GM18520 (cell line): ENCODE measurements around the gene JAK1.
"Not testable (repeated sequence)": the region's sequence is repeated elsewhere in the genome, so short reads cannot be mapped to it uniquely, and the experiment has no call there.

Source experiments
- ATAC-seq: cut with Tn5 transposase; IDR thresholded peaks from one replicate; pipeline ENCODE4 v1.9.1; 2021; ENCODE audit not compliant: unreplicated experiment

Gene JAK1

DNA sequence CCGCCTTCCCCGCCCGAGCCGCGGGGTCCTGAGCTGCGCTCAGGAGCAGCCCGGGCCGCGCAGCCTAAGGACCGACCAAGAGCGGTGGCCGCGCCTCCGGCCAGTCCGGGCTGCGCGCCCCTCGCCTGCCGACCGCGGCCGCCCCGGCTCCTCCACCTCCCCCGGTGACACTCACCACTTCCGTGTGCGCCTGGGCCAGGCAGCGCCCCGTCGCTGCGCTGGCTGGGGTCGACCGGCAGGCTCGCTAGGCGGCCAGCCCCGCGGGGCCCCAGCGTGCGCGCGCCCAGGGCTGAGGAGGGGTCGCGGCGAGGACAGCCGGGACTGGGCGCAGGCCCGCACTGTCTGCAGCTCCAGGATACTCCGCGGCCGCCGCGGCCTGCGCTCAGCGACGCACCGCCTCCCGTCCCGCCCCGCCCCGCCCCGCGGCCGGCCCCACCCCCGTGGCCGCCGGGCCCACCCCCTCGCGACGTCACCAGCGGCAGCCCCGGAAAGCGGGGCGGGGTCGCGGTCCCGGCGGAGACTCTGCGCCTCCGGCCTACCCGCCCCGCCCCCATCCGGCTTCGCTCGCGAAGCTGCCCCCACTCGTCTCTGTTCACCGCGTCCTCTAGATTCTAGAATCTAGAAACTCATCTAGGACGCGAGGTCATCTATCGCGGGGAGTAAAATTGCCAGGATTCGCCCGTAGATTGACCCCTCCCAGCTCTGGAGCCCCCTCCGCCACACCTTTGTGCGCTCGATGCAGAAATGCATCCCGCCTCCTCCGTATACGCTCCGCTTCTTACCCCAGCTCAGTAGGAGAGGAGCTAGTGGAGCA, at the start of gene JAK1:
Gene JAK1 (minus strand): TSS at position 392 of the 814 bp plus-strand sequence. CDS start 80,285 bp downstream, outside the sequence.
- peak; percentile 75 for ATAC-seq

DNA sequence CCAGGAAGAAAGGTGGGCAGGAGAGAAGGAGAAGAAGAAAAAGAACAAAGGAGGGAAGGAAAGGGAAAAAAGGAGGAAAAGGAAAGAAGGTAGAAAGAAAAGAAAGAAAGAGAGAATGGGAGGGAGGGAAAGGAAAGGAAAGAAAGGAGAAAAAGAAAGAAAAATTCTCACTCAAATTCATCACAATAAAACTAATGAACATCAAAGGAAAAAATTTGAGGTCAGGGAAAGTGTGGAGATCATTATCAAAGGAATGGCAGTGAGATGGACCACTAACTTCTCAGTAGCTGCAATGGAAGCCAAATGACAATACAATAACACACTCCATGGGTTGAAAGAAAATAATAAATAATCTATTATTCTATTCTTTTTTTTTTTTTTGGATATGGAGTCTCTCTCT, 48.0 kb upstream of the JAK1 start:
- ATAC-seq = no peak

DNA sequence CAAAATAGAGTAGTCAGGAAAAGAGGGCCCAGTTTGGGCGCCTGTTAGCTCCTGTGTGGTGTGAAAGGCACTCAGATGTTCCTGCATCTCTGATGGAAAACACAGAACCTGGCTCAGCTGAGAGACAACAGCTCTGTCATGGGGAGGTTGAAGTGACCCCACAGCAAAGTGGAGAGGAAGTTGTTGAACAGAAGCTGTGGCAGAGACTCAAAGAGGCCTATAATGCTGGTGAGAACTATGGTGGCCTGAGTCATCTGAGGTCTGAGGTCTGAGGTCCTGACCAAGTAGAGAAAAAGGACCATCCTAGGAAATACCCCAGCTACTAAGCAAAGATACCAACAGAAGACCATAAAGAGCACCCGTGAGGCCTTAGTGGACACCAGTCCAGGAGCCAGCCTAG, 45.6 kb upstream of the JAK1 start:
- no peak for ATAC-seq

DNA sequence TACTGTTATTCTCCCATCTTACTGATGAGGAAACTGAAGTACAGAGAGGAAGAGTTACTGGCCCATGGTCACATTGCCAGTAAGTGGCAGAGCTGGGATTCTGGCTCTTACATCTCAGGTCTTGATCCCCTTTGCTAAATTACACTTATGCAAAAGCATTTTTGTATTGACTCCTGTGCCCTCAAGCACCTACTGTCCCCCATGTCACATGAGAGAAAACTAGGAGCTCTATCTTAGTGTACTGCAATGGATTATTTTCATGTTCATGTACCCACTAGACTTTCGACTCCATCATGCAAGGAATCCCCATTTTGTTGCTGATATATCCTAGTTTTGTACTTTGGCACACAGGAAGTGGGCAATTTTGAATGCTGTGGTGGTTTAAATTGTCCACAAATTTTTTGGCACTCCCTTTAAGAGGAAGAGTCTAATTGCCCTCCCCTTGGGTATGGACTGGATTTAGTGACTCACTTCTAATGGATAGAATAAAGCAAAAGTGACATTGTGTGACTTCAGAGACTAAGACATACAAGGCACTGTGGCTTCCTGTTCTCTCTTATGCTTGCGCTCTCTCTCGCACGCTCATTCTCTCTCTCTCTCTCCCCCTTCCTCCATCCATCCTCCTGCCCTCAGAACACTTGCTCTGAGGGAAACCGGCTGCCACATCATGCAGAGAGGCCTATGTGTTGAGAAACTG, 43.5 kb upstream of the JAK1 start:
- ATAC-seq = no peak

DNA sequence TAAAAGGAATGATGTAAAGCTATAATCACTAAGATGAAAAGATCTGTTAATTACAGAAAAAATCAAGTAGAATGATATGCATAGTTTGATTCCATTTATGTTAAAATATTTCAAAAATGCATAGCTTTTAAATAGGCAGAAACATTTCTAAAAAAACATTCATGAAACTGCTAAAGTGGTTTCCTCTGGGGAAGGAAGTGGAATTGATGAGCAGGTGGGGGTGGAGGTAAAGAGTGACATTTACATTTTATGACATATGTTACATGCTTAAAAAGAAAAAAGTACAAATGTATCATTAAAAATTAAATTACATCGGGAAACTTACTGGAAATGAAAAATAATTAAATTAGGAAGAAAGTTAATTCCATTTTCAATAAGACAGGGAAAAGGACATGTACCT, 42.8 kb upstream of the JAK1 start:
- no peak for ATAC-seq

DNA sequence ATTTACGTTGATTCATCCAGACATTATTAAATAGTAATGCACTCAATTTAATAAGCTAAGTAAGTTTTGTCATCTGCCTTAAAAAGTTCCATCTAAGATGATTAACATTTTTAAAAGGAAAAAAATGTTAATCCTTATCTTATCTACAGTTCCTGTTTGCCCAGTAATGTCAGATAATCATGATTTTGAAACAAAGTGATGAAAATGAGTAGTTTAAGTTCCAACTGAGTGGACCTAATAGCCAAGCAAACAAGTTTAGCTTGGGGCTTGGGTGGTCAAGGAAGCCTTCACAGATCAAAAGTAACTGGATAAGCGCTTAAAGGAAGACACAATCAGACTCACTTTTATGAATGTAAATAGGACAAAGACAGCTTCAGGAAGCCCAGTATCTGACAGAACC, 40.5 kb upstream of the JAK1 start:
- ATAC-seq = no peak

DNA sequence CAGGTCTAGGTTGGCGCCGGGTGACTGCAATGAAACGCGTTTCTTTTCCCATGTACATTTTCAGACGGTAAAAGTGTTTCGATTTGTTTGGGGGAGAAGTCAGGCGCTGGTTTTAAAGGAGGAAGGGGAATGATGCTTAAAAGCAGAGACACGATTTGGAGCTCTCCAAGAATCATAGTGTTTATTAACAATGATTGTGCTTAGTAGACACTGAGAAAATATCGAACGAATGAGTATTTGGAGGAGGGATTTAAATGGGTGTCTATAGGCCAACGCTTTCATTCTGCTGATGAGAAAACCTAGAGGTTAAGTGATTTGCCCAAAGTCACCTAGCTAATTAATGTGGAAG, 36.9 kb upstream of the JAK1 start:
- ATAC-seq = no peak

DNA sequence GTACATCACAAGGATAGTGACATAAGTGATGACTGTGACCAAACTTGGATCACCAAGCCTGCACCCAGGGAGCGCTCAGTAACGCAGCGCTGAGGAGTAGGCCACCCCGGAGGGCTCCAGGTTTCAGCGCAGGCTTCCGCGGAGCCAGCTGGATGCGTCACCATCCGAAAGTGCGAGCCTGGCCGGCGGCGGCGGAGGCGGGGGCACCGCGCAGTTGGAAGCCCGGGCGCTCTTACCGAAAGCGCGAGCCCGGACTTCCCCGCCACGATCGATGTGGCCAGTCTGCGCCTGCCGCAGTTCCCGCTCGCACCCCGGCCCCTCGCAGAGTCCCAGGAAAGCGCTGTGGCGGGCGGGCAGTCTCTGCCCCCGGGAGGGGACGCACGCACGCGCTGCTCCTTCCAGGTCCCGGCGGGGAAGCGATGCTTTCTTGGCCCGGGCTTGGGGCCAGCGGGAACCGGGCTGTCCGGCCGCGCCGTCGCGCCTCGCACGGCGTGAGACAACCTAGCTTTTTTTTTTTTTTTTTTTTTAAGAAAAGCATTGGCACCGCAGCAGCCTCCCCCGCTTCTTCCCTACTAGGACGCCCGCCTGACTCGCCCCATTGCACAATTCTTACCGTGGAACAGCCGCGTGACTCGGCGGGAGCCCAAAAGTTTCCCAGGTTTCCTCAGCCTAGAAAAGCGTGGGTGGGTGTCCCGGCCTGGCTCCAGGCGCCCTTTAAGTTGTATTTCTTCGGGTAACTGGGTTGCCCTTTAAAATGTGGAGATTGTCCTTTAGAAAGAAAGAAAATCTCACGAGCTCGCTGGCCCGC, 36.4 kb upstream of the JAK1 start:
- ATAC-seq = peak; percentile 77

DNA sequence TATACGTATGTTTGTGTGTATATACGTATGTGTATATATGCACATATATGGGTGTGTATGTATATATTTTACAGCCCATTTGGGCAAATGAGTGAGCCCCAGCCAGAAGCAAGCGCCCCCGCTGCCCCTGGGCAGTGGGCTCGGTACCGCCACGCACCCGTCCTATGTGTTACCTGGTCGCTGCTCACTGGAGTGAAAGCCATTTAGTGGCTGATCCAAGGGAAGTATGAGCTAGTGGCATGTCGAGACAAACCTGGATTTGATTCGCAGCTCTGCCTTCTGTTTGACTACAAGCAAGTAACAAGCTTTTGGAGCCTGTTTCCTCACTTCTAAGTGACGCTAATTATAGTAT, 35.8 kb upstream of the JAK1 start:
- ATAC-seq = no peak

DNA sequence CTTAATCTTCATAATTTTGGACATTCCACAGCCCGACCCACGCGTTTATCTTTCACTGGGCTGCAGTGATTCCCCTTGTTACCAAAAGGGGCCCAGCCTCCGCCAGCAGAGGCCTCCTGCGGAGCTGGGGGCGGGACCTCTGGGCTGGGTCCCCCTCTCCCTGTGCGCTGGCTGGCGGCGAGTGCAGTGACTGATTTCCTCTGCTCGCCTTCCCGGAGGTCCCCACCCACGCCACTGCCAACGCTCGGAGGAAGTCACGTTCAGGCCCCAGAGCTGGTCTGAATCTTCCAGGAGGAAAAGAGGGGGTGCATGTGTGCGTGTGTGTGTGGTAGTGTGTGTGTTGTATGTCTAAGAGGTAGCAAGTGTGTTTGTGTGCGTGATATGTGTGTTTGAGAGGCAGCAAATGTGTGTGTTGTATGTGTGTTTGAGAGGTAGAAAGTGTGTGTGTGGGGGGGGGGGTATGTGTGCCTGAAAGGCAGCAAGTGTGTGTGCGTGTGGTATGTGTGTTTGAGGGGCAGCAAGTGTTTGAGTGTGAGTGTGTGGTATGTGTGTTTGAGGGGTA, 35.0 kb upstream of the JAK1 start:
- ATAC-seq = no peak

DNA sequence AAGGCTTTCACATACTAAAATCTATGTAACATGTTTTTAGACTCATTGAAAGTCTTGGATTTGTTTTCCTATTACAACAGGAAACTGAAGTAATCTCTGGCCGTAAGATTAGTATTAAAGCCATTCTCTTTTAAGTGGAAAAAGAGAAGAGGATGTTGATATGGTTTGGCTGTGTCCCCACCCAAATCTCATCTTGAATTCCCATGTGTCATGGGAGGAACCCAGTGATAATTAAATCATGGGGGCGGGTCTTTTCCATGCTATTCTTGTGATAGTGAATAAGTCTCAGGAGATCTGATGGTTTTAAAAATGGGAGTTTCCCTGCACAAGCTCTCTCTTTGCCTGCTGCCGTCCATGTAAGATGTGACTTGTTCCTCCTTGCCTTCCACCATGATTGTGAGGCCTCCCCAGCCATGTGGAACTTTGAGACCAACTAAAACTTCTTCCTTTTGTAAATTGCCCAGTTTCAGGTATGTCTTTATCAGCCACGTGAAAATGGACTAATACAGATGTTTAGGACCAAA, 32.1 kb upstream of the JAK1 start:
- ATAC-seq = not testable (repeated sequence)

DNA sequence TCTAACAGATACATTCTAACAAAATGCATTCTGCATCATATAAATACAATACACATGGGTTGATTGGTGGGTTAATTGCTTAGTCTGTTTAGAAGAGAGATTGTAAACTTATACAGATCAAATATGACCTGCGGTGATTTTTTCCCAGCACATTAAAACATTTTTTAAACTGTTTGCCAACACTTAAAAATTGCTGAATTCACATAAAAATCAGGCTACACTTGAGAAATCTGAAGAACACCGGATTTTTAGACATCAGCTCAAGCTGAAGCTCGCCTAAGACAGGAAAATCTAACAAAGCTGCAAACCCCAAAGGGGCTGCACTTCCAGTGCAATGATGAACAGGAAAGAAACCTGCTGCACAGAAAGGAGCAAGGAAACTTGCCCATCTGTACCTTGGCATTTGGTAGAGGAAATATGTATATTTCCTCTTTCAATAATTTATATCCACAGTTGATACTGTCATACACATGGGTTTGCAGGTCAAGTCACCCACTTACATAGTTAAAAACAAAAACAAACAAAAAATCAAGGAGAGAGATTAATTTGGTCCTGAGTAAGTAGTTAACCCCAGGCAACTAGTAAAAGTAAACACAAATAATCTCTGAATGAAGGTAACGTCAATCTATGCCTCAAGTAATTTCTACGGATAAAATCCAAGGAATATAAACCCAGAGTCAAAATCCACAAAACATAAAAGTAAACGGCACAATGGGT, 30.4 kb upstream of the JAK1 start:
- no peak for ATAC-seq

DNA sequence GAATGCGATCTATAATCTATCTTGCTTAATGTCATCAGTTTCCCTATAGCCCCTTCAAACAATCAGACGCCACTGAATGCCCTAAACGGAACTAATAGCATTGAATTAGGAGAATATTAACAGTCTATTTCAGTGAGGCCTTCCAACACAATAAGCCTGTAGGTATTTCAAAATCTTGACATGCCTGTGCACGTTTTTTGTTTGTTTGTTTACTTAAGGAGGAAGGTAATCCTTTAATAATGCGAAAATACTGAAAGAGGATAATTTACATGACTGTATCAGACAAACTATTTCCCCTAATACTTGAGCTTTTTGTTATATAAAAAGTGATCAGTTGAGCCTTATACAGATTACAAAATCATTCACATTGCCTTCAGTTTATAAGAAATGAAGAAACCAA, 29.0 kb upstream of the JAK1 start:
- ATAC-seq = no peak

DNA sequence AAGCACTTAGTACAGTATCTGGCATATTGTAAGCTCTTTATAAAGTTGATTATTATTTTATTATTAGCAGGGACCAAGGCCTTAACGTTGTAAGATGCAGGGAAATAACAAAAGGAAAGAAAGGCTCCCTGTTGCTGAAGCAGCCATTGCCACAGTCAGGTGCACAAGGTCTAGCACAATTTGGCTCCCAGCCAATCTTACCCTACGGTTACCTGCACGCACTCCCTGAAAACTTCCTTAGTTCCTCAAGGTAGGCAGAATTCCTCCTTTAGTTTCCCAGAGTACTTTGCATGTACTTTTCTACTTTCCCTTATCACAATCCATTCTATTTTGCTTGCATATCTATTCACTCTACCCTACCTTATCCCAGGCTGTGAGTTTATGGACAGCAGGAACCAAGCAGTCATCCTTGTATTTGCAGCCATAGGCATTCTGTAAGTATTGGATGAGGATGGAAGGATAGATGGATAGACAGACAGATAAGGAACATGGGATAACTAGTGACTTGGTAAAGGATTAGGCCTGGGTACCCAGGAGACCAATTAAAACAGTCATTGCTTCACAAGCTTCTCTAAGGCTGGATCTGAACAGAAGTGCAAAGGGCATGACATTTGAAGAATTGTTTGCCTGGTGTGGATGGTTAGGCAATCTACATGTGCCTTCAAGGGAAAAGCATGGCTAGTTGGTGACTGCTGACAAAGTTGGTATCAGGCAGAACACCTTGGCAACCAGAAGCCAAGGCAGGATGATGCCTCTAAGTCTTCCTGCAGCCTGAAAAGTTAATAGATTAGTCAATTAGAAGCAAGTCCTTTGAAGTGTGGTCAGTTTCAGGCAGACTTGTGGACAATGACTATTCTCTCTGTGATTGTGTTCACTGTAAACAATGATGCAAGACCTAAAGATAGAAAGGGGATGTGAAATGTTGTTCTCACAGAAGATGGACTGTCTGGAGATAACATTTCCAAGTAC, 20.8 kb upstream of the JAK1 start:
- ATAC-seq = peak; percentile 92

DNA sequence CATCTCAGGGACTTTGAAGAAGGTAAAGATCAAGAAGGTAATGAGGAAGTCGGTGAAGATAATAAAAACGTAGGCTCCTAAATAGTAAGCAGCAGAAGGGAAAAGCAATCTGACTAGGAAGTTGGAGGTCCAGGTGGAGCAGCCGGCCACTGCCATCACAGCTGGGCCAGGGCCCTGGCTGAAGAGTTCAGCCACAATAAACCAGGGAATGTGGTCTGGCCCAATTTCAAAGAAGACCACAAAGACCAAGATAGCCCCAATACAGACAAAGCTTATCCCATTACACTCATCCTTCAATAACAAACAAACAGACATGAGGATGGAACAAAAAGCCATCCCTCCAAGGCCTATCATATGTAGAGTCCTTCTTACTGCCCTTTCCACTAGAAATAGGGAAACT, 18.4 kb upstream of the JAK1 start:
- ATAC-seq = no peak

DNA sequence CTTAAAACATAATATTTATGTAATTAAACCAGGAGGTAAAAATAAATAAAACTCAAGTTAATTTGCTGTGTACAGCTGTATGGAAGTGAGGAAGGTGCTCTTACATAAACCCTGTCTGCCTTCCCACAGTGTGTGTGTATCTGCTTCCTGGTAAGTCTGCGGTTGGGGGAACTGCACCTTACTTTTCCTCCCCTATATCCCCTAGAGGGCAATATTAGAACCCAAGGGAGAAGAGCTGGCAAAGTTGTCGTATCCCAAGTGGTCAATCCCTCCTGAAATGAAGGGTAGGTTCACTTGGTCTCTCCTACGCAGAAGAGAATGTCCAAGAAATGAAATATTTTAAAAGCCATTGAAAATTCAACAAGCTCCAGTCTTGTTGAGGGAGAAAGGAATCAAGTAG, 17.8 kb upstream of the JAK1 start:
- ATAC-seq = no peak

DNA sequence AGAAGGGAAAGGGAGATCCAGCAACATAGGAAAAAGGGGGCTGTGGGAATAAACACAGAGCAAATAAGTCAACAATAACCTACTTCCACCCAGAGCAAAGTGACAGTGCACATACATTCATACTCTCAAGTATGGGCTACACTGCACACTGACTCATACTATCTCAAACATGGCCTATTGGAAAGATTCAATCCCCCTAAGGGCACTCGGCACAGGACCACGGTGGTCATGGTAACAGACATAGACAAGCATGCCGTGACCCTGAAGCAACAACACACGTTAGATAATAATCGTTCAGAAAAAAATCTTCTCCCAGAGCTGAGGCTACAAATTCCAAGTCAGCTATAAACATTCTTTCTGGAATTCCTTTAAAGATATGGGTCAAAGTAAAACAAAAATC, 16.8 kb upstream of the JAK1 start:
- no peak for ATAC-seq

DNA sequence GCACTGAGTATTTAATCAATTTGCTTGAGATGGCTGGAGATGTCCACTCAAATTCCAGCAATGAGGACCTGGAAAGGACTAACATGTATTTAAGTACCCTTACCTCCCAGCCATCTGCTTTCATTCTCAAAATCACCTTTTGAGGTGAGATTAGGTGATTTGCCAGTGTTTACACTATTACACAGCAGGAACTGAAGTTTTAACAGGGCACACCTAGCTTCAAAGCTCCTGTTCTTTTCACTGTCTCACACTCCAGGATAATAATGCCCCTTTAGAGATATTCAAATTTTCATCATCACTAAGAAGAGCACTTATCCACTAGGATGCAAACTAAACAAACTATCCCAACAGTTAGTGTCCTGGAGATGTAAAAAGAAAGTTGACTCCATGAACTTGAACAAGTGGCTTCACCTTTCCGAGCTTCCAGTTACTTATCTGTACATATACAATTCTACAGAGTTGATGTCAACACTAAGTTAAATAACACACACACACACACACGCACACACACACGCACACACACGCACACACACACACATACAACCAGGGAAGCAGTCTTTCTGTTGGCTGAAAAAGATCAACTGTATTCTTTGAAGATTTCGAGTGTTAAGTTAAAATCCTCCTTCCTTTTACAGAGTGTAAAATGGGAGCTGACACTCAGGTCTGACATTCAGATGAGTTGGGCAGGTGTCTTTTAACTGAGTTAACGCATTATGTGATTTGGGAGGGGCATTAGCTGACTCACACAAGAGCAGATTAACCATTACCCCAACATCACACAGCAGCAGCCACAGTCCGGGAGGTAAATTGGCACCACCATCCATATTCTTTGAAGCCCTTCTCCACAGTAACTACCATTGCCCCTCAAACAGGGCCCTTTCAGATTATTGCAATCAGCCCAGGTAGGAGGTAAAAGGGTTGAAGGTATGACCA, 15.5 kb upstream of the JAK1 start:
- ATAC-seq = no peak
